Ovary (tissue), 9 donors: ENCODE measurements around the gene DDX60. TPM values are rescaled to one million over a fixed set of nuclear protein-coding genes. Genes with fewer than 3 reads are reported as not detected.

ENCODE experiments used
- DNase-seq, 5 donors: peaks; one replicate each; pipeline ENCODE4 v3.0.0-alpha.2; 2019 to 2020
- H3K27ac ChIP-seq, 2 donors: fragments of 200-600 bp; one replicate each; pipeline versions ENCODE4 v1.5.1 to v1.8.0; 2019 to 2022
- H3K27me3 ChIP-seq: fragments of 200-600 bp; one replicate; pipeline ENCODE4 v1.8.0; 2022
- H3K36me3 ChIP-seq: fragments of 200-600 bp; sonication (generic); one replicate; pipeline ENCODE4 v1.5.1; 2019
- H3K4me1 ChIP-seq: one replicate; pipeline ENCODE4 v1.8.1; 2013; ENCODE audit warnings: mild to moderate bottlenecking, moderate library complexity; ENCODE audit not compliant: insufficient read depth
- H3K4me3 ChIP-seq: fragments of 200-600 bp; sonication (generic); one replicate; pipeline ENCODE4 v1.5.1; 2017
- H3K9me3 ChIP-seq, 2 donors: fragments of 200-600 bp in 1 of 2; sonication (generic) in 1 of 2; one replicate each; pipeline versions ENCODE4 v1.5.1 to v1.8.1; 2013 to 2019; ENCODE audit warnings: mild to moderate bottlenecking in 1 of 2, moderate library complexity in 1 of 2
- CTCF ChIP-seq, 3 donors: fragments of 450-650 bp in 2 of 3; fragments of 200-600 bp in 1 of 3; IDR thresholded peaks; one replicate each; pipeline versions ENCODE4 v1.5.1 to v1.8.0; 2016 to 2022; ENCODE audit warnings: antibody characterized with exemption in 3 of 3, mild to moderate bottlenecking in 1 of 3
- EP300 ChIP-seq: sonication (generic); formaldehyde crosslinking; IDR thresholded peaks from one replicate; pipeline ENCODE4 v1.6.1; 2017; ENCODE audit warnings: antibody characterized with exemption
- POLR2A ChIP-seq: fragments of 450-650 bp; IDR thresholded peaks from one replicate; pipeline ENCODE4 v1.6.1; 2017; ENCODE audit warnings: antibody characterized with exemption, mild to moderate bottlenecking, moderate library complexity
- WGBS, 3 donors: extraction: QIAGEN DNeasy Blood & Tissue Kit in 1 of 3; methylation state at CpG; one replicate each; pipeline versions ENCODE4 v1.1.5 to v1.1.7; 2013 to 2017; 5-methylcytosine and 5-hydroxymethylcytosine counted together
- intact Hi-C, 4 donors: fragments of 100-400 bp; cut with DNase I; formaldehyde crosslinking; loops; one replicate each; pipeline versions ENCODE4 v1.11.0 to v1.15.1; 2022 to 2023
- polyA plus RNA-seq, 2 donors: library from polyadenylated mRNA; stranded (reverse); fragments of 200-250 nt in 1 of 2; fragments of 350-450 nt in 1 of 2; fragmentation: Illumina TruSeq in 1 of 2; extraction: RNeasy Lipid Tissue Mini Kit (QIAGEN cat#74804) in 1 of 2; gene quantifications; one replicate each; pipeline ENCODE4 v1.2.3, GENCODE V29; 2013 to 2014
- total RNA-seq, 7 donors: library from RNA; depleted of rRNA in 2 of 7; stranded (reverse); fragments of >200 nt in 2 of 7; fragmentation: NEBNext Ultra II Directional in 3 of 7; extraction: Animal tissue kit (Norgen Biotek cat#: 25700) in 3 of 7; gene quantifications; one replicate each; pipeline versions ENCODE4 v1.1.0 to v1.2.4, GENCODE V29; 2016 to 2023
- donor health status: DM: no; HTN: no; CAD: no; lungs with moderate emphysema.
- donor health status: DM: no; HTN: no; CAD: no.
- donor health status: Bipolar disorder and iron deficiency.
- donor health status: DM: yes; HTN: yes; CAD: no.
- donor health status: DM: no; HTN: no; CAD: no.
- donor health status: DM: yes; HTN: yes; CAD: no.

DDX60 gene
- total and polyA plus RNA-seq, 9 donors: 12.0 to 31.6 (median 24.8) TPM

- H3K4me3 ChIP-seq: no peak overlapping the region
Observed at GRCh38 chr4:168200685-168201084, 117.9 kb downstream of the DDX60 start.

GRCh38 chr4:168199260-168199957, 119.1 kb downstream of the DDX60 start:
- intact Hi-C loops: no loop called here
- TF ChIP-seq CTCF (IDR thresholded peaks at IDR 0.05): no peak
- no peak for TF ChIP-seq EP300
- no peak for TF ChIP-seq POLR2A
- 58 to 70% (median 61%) methylated on average over 4 of the region's 4 CpGs for WGBS, 3 donors
- Histone ChIP-seq H3K9me3 (peaks cover 6 to 13% of the 10 kb centered on the region in 2 donors), H3K36me3 (no peaks in the 10 kb centered on the region), H3K27ac (no peak overlapping the region), H3K4me3 (no peak overlapping the region), H3K27me3 (no peaks in the 10 kb centered on the region), H3K4me1 (no peaks in the 10 kb centered on the region)
- no peak for DNase-seq

More at GRCh38 chr4:168200685-168201084, 117.9 kb downstream of the DDX60 start:
- DNase-seq: no peak
- Histone ChIP-seq H3K9me3 (peaks cover 6 to 13% of the 10 kb centered on the region in 2 donors), H3K36me3 (no peaks in the 10 kb centered on the region), H3K27ac (no peak overlapping the region), H3K4me1 (no peaks in the 10 kb centered on the region), H3K27me3 (no peaks in the 10 kb centered on the region)
- WGBS, 3 donors: 73 to 78% (median 75%) methylated on average over 3 of the region's 3 CpGs
- TF ChIP-seq POLR2A (no peak), EP300 (no peak), CTCF (IDR thresholded peaks at IDR 0.05) (no peak)
- intact Hi-C loops: no loop called here

GRCh38 chr4:168197926-168198325, 120.6 kb downstream of the DDX60 start:
- no peaks in the 10 kb centered on the region for H3K36me3 ChIP-seq
- intact Hi-C loops: no loop called here
- H3K27me3 ChIP-seq: no peaks in the 10 kb centered on the region
- no peaks in the 10 kb centered on the region for H3K4me1 ChIP-seq
- no peak overlapping the region for H3K4me3 ChIP-seq
- no peak for DNase-seq
- peaks cover 0 to 3% of the 10 kb centered on the region in 2 donors for H3K9me3 ChIP-seq
- no peak for TF ChIP-seq EP300
- TF ChIP-seq POLR2A: no peak
- no peak for TF ChIP-seq CTCF (IDR thresholded peaks at IDR 0.05)
- no peak overlapping the region for H3K27ac ChIP-seq

GRCh38 chr4:168188754-168189153, 129.8 kb downstream of the DDX60 start:
- H3K4me1 ChIP-seq: no peaks in the 10 kb centered on the region
- H3K27me3 ChIP-seq: no peaks in the 10 kb centered on the region
- WGBS, 3 donors: 53 to 74% (median 58%) methylated on average over 1 of the region's 1 CpG
- no peak overlapping the region for H3K4me3 ChIP-seq
- no peaks in the 10 kb centered on the region for H3K9me3 ChIP-seq
- intact Hi-C loops: no loop called here
- H3K36me3 ChIP-seq: no peaks in the 10 kb centered on the region
- TF ChIP-seq CTCF (IDR thresholded peaks at IDR 0.05) (no peak), EP300 (no peak), POLR2A (no peak)
- DNase-seq: no peak
- no peak overlapping the region for H3K27ac ChIP-seq
